HFFc6 (cell line): ENCODE results near the gene GCNT2. TPM values are rescaled to one million over a fixed set of nuclear protein-coding genes. Genes with fewer than 3 reads are reported as not detected.

Experiments used
- DNase-seq: peaks from one replicate; pipeline ENCODE4 v3.0.0-alpha.2; 2018
- H3K27ac Mint-ChIP-seq: 2 replicates; pipeline ENCODE4 v1.8.0; 2020; ENCODE audit warnings: mild to moderate bottlenecking, mixed read lengths
- H3K27me3 Mint-ChIP-seq: 2 replicates; pipeline ENCODE4 v1.8.0; 2021; ENCODE audit warnings: mild to moderate bottlenecking, moderate library complexity, mixed read lengths; ENCODE audit not compliant: insufficient read depth
- H3K36me3 Mint-ChIP-seq: 2 replicates; pipeline ENCODE4 v1.8.0; 2021; ENCODE audit warnings: low read depth, mixed read lengths
- H3K4me1 Mint-ChIP-seq: 2 replicates; pipeline ENCODE4 v1.8.0; 2020; ENCODE audit warnings: low read depth, mixed read lengths
- H3K4me3 Mint-ChIP-seq: 2 replicates; pipeline ENCODE4 v1.8.0; 2020; ENCODE audit warnings: mild to moderate bottlenecking, moderate library complexity, mixed read lengths
- H3K9me3 Mint-ChIP-seq: 2 replicates; pipeline ENCODE4 v1.8.0; 2020; ENCODE audit warnings: mild to moderate bottlenecking, mixed read lengths
- CTCF ChIP-seq: fragments of 200-600 bp; sonication (generic); IDR thresholded peaks from 2 replicates; pipeline ENCODE4 v1.5.0; 2021; ENCODE audit warnings: antibody characterized with exemption, mild to moderate bottlenecking
- total RNA-seq, 6 experiments: library from RNA; stranded (reverse); fragmentation: NEBNext Ultra II Directional; extraction: Animal tissue kit (Norgen Biotek cat#: 25700); gene quantifications; 2 replicates in 1 of 6; 3 replicates in 5 of 6; pipeline ENCODE4 v1.2.3, GENCODE V29; 2021

GCNT2 gene
- total RNA-seq, 6 experiments from 2014 or later = 0.14 to 7.1 (median 5.7) TPM

GRCh38 chr6:10541591-10541990, 20.4 kb downstream of the GCNT2 start:
- Mint-ChIP-seq H3K4me1 (peaks cover 13% of the 10 kb centered on the region; the same call in 1 of the 2 replicates), H3K36me3 (no peaks in the 10 kb centered on the region; the same call in 1 of the 2 replicates), H3K9me3 (no peaks in the 10 kb centered on the region; the same call in 1 of the 2 replicates), H3K27me3 (no peaks in the 10 kb centered on the region; the same call in none of the 2 replicates), H3K27ac (no peak overlapping the region; the same call in 1 of the 2 replicates), H3K4me3 (no peak overlapping the region; the same call in 1 of the 2 replicates)
- no peak for TF ChIP-seq CTCF
- DNase-seq = no peak

- no peaks in the 10 kb centered on the region; the same call in none of the 2 replicates for H3K27me3 Mint-ChIP-seq
- no peak overlapping the region; the same call in 1 of the 2 replicates for H3K27ac Mint-ChIP-seq
- H3K36me3 Mint-ChIP-seq = no peaks in the 10 kb centered on the region; the same call in 1 of the 2 replicates
- no peak for DNase-seq
- TF ChIP-seq CTCF = no peak
- H3K4me3 Mint-ChIP-seq = no peak overlapping the region; the same call in 1 of the 2 replicates
- no peaks in the 10 kb centered on the region; the same call in 1 of the 2 replicates for H3K9me3 Mint-ChIP-seq
- H3K4me1 Mint-ChIP-seq = peaks cover 13% of the 10 kb centered on the region; the same call in 1 of the 2 replicates
These were observed 21.1 kb downstream of the GCNT2 start for GRCh38 chr6:10542213-10542612.

DNA sequence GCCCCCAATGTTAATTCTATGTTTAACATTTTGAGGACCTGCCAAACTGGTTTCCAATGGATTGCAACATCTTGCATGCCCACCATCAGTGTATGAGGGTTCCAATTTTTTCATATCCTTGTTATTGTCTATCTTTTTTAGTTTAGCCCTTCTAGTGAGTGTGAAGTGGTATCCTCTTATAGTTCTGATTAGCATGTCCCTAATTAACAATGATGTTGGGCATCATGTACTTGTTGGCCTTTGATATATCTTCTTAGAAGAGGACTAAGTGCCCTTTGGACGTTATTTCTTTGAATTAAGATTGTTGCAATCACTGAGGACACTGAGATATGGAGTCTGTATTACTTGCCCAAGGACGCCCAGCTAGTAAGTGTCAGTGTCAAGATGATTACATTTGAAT, 22.3 kb downstream of the GCNT2 start:
- no peak for TF ChIP-seq CTCF
- H3K4me3 Mint-ChIP-seq = no peak overlapping the region
- no peaks in the 10 kb centered on the region; the same call in 1 of the 2 replicates for H3K36me3 Mint-ChIP-seq
- H3K9me3 Mint-ChIP-seq = no peaks in the 10 kb centered on the region; the same call in 1 of the 2 replicates
- H3K27me3 Mint-ChIP-seq = no peaks in the 10 kb centered on the region; the same call in 1 of the 2 replicates
- peaks cover 13% of the 10 kb centered on the region; the same call in 1 of the 2 replicates for H3K4me1 Mint-ChIP-seq
- no peak for DNase-seq
- H3K27ac Mint-ChIP-seq = no peak overlapping the region

- Mint-ChIP-seq H3K27me3 (no peaks in the 10 kb centered on the region; the same call in 1 of the 2 replicates), H3K36me3 (no peaks in the 10 kb centered on the region; the same call in 1 of the 2 replicates), H3K4me3 (peak overlapping the region; percentile 69; the same call in 1 of the 2 replicates), H3K27ac (peak overlapping the region; percentile 60; the same call in 1 of the 2 replicates), H3K4me1 (peaks cover 14% of the 10 kb centered on the region; the same call in 1 of the 2 replicates), H3K9me3 (no peaks in the 10 kb centered on the region; the same call in 1 of the 2 replicates)
- no peak for TF ChIP-seq CTCF
- no peak for DNase-seq
These were observed 24.3 kb downstream of the GCNT2 start for GRCh38 chr6:10545482-10545881.

DNA sequence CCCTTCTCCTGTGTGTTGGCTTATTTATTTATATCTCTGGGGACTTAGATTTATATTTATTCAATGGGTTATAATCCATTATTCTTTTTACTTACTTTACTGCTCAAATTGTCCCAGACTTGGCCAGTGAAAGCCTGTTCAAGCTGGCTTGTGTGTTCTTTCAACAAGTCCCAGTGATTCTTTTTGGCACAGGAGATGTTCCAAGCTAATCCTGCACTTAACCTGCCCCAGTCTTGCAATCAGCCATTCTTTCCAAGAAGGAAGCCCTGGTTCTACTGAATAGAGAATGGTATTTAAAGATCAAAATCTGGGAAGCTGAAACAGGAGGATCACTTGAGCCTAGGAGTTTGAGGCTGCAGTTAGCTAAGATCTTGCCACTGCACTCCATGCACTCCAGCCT, 26.7 kb downstream of the GCNT2 start:
- no peak for DNase-seq
- Mint-ChIP-seq H3K4me1 (peaks cover 24% of the 10 kb centered on the region; the same call in 1 of the 2 replicates), H3K9me3 (no peaks in the 10 kb centered on the region; the same call in 1 of the 2 replicates), H3K4me3 (no peak overlapping the region), H3K36me3 (no peaks in the 10 kb centered on the region; the same call in 1 of the 2 replicates), H3K27me3 (no peaks in the 10 kb centered on the region), H3K27ac (no peak overlapping the region)
- TF ChIP-seq CTCF = no peak
